PC-9 (cell line): Measurements from ENCODE around the gene DPY19L3. TPM values are rescaled to one million over a fixed set of nuclear protein-coding genes. Genes with fewer than 3 reads are reported as not detected.

Experiments
- BruUV-seq: library from RNA; stranded (reverse); fragments of 400-500 nt; replicated peaks from 2 replicates; lab custom pipeline; 2021; lab: Mats Ljungman, UMichigan
- CTCF ChIA-PET: fragments of 300-600 bp; sonication (Branson Sonifier 250); formaldehyde crosslinking; loops from one replicate; lab custom pipeline; 2022; ENCODE audit warnings: antibody characterized with exemption; lab: Charles Lee
- POLR2A ChIA-PET: fragments of 300-600 bp; sonication (Branson Sonifier 250); formaldehyde crosslinking; loops from one replicate; lab custom pipeline; 2022; ENCODE audit warnings: antibody characterized with exemption; ENCODE audit not compliant: unreplicated experiment; lab: Charles Lee
- DNase-seq, 2 experiments: peaks; one replicate each; pipeline versions ENCODE4 v3.0.0 to v3.0.0-alpha.2; 2015 to 2022; ENCODE audit warnings: mixed read lengths in 1 of 2
- H2AFZ ChIP-seq: fragments of 200-600 bp; sonication (generic); 2 replicates; pipeline ENCODE4 v1.8.1; 2017; ENCODE audit warnings: antibody characterized with exemption
- H3F3A ChIP-seq: fragments of 200-600 bp; sonication (generic); 2 replicates; pipeline ENCODE4 v1.8.1; 2017; ENCODE audit warnings: antibody characterized with exemption, mild to moderate bottlenecking, low read depth; ENCODE audit not compliant: insufficient read depth
- H3K27ac ChIP-seq: fragments of 200-600 bp; sonication (generic); 2 replicates; pipeline ENCODE4 v1.6.1; 2016; ENCODE audit warnings: mixed run types
- H3K27me3 ChIP-seq: fragments of 200-600 bp; sonication (generic); 2 replicates; pipeline ENCODE4 v1.6.1; 2016; ENCODE audit warnings: low read depth, mixed run types; ENCODE audit not compliant: insufficient read depth
- H3K36me3 ChIP-seq: fragments of 200-600 bp; sonication (generic); 2 replicates; pipeline ENCODE4 v1.6.1; 2016; ENCODE audit warnings: low read depth, mixed run types
- H3K4me1 ChIP-seq: fragments of 200-600 bp; sonication (generic); replicated peaks from 2 replicates; pipeline ENCODE4 v1.6.1; 2016; ENCODE audit warnings: mixed run types; ENCODE audit not compliant: insufficient read depth
- H3K4me2 ChIP-seq: fragments of 200-600 bp; sonication (generic); 2 replicates; pipeline ENCODE4 v1.6.1; 2017; ENCODE audit warnings: mixed run types
- H3K4me3 ChIP-seq: fragments of 200-600 bp; sonication (generic); 2 replicates; pipeline ENCODE4 v1.6.1; 2016; ENCODE audit warnings: mixed run types
- H3K79me2 ChIP-seq: fragments of 200-600 bp; sonication (generic); 2 replicates; pipeline ENCODE4 v1.6.1; 2017; ENCODE audit warnings: low read depth, mixed run types
- H3K9me2 ChIP-seq: fragments of 200-600 bp; sonication (generic); 2 replicates; pipeline ENCODE4 v1.8.1; 2017; ENCODE audit warnings: mild to moderate bottlenecking; ENCODE audit not compliant: insufficient read depth
- H3K9me3 ChIP-seq: fragments of 200-600 bp; sonication (generic); 2 replicates; pipeline ENCODE4 v1.8.1; 2016; ENCODE audit warnings: low read depth; ENCODE audit not compliant: insufficient read depth
- H4K20me1 ChIP-seq: fragments of 200-600 bp; sonication (generic); 2 replicates; pipeline ENCODE4 v1.8.1; 2017; ENCODE audit not compliant: insufficient read depth
- CTCF ChIP-seq: fragments of 200-600 bp; sonication (generic); conservative IDR thresholded peaks from 2 replicates; pipeline ENCODE4 v1.6.1; 2017; ENCODE audit warnings: mixed run types, antibody characterized with exemption, mild to moderate bottlenecking, moderate library complexity
- EZH2 ChIP-seq: fragments of 200-600 bp; sonication (generic); IDR thresholded peaks from 2 replicates; pipeline ENCODE4 v1.8.0; 2017; ENCODE audit warnings: antibody characterized with exemption, low read depth
- intact Hi-C: fragments of 100-400 bp; cut with micrococcal nuclease; formaldehyde crosslinking; loops from one replicate; pipeline ENCODE4 v1.10.0; 2022; ENCODE audit not compliant: unreplicated experiment
- total RNA-seq: library from RNA; stranded (reverse); gene quantifications from 2 replicates; pipeline ENCODE4 v1.2.3, GENCODE V29; 2021

Gene DPY19L3
- total RNA-seq, 1 experiment from 2014 or later: 22.3 TPM

- TF ChIP-seq EZH2 (no peak), CTCF (no peak)
- Histone ChIP-seq H3K79me2 (no peaks in the 10 kb centered on the region), H3K9me3 (no peaks in the 10 kb centered on the region), H3K4me1 (no peaks in the 10 kb centered on the region), H3K36me3 (no peaks in the 10 kb centered on the region), H4K20me1 (no peaks in the 10 kb centered on the region), H3F3A (no peaks in the 10 kb centered on the region), H3K27me3 (no peaks in the 10 kb centered on the region), H3K9me2 (no peaks in the 10 kb centered on the region), H3K27ac (no peak overlapping the region), H2AFZ (no peak overlapping the region), H3K4me2 (no peak overlapping the region), H3K4me3 (no peak overlapping the region)
- POLR2A ChIA-PET: no interaction called here
- CTCF ChIA-PET: no interaction called here
- no peak for DNase-seq
- intact Hi-C loops: no loop called here
- no TSS peak for BruUV-seq
Observed at GRCh38 chr19:32480321-32480720, 74.8 kb downstream of the DPY19L3 start.

- BruUV-seq: no TSS peak
- H3K4me2 ChIP-seq: no peak overlapping the region
- ChIA-PET CTCF (no interaction called here), POLR2A (no interaction called here)
- intact Hi-C loops: no loop called here
- no peaks in the 10 kb centered on the region for H3K36me3 ChIP-seq
- H3K4me3 ChIP-seq: no peak overlapping the region
- no peaks in the 10 kb centered on the region for H3K9me3 ChIP-seq
- H3K27ac ChIP-seq: no peak overlapping the region
- H3F3A ChIP-seq: no peaks in the 10 kb centered on the region
- no peaks in the 10 kb centered on the region for H4K20me1 ChIP-seq
- no peak for DNase-seq
- no peaks in the 10 kb centered on the region for H3K4me1 ChIP-seq
- H2AFZ ChIP-seq: no peak overlapping the region
- H3K79me2 ChIP-seq: no peaks in the 10 kb centered on the region
- TF ChIP-seq EZH2 (no peak), CTCF (no peak)
- H3K9me2 ChIP-seq: no peaks in the 10 kb centered on the region
- H3K27me3 ChIP-seq: no peaks in the 10 kb centered on the region
Observed at GRCh38 chr19:32483574-32483973, 78.0 kb downstream of the DPY19L3 start.

- Histone ChIP-seq H3K4me1 (no peaks in the 10 kb centered on the region), H3F3A (no peaks in the 10 kb centered on the region), H3K9me2 (no peaks in the 10 kb centered on the region), H3K27ac (no peak overlapping the region), H3K79me2 (no peaks in the 10 kb centered on the region), H3K36me3 (no peaks in the 10 kb centered on the region), H2AFZ (no peak overlapping the region), H3K4me2 (no peak overlapping the region), H3K27me3 (peaks cover 13% of the 10 kb centered on the region), H3K4me3 (no peak overlapping the region), H3K9me3 (no peaks in the 10 kb centered on the region), H4K20me1 (no peaks in the 10 kb centered on the region)
- ChIA-PET POLR2A (no interaction called here), CTCF (no interaction called here)
- intact Hi-C loops: no loop called here
- DNase-seq: no peak
- no TSS peak for BruUV-seq
- TF ChIP-seq EZH2 (no peak), CTCF (no peak)
Observed at GRCh38 chr19:32489971-32490370, 84.4 kb downstream of the DPY19L3 start.
